Measurements from ENCODE around the gene TNFSF9. TPM values are rescaled to one million over a fixed set of nuclear protein-coding genes. Genes with fewer than 3 reads are reported as not detected.

The TNFSF9 gene
- total and polyA plus RNA-seq, 2 of the 8 experiments (the other 6 are each of a cell fraction or from before 2014, with no cell fraction given): 1.7 to 4.4 TPM

- no peaks in the 10 kb centered on the region for H3K9me3 ChIP-seq (ENCODE audit: insufficient read depth in 2 of 2, low read depth in 1 of 2, low read length in 1 of 2)
- ChIA-PET CTCF (ENCODE audit: partially characterized antibody) (interaction anchor here (0.7 kb wide), 1 partner anchor 104 kb away, joined by 3 read pairs; no protein-coding TSS in a partner anchor), POLR2A (ENCODE audit: partially characterized antibody) (no interaction called here)
- H4K8ac ChIP-seq (ENCODE audit: extremely low read depth, insufficient read depth, low read length): no peak overlapping the region
- no peak overlapping the region for H2BK15ac ChIP-seq (ENCODE audit: low read length)
- no peak overlapping the region for H2BK5ac ChIP-seq (ENCODE audit: low read depth, low read length)
- H4K91ac ChIP-seq (replicated peaks; ENCODE audit: insufficient read length, low read length): no peak overlapping the region
- H3K23ac ChIP-seq (ENCODE audit: insufficient read length): no peak overlapping the region
- H3K56ac ChIP-seq (replicated peaks; ENCODE audit: insufficient read length, low read depth, low read length): no peak overlapping the region
- no peak overlapping the region for H2BK20ac ChIP-seq (ENCODE audit: low read length)
- no peak overlapping the region for H2AK5ac ChIP-seq (ENCODE audit: low read depth, low read length)
- WGBS, 2 experiments (ENCODE audit: extremely low coverage in 1 of 2, insufficient coverage in 1 of 2, insufficient read length in 1 of 2, insufficient replicate concordance in 2 of 2, low coverage in 1 of 2, low lambda C conversion rate in 2 of 2, missing lambda C conversion rate in 1 of 2): 86% methylated on average over 1 of the region's 2 CpGs; no CpG with 5 or more reads in 1 of the 2 experiments
- H3K4ac ChIP-seq (replicated peaks; ENCODE audit: insufficient read length, low read depth, low read length): no peak overlapping the region
- FAIRE-seq (no peak), DNase-seq (ENCODE audit: low read depth in 1 of 2, low spot score in 2 of 2) (no peak)
- H3K4me2 ChIP-seq (ENCODE audit: insufficient read depth in 1 of 2, low read depth in 2 of 2, low read length in 2 of 2): no peak overlapping the region
- H4K5ac ChIP-seq (ENCODE audit: insufficient read length, low read depth, low read length): no peak overlapping the region
- H3K4me3 ChIP-seq (ENCODE audit: extremely low read depth in 1 of 4, insufficient read depth in 2 of 4, low read depth in 3 of 4, low read length in 4 of 4): no peak overlapping the region
- no peak overlapping the region for H3K18ac ChIP-seq (ENCODE audit: extremely low read depth, low read length)
- H2BK12ac ChIP-seq (ENCODE audit: low read depth, low read length): no peak overlapping the region
- no peaks in the 10 kb centered on the region for H3K36me3 ChIP-seq (ENCODE audit: control insufficient read depth in 2 of 4, insufficient read depth in 4 of 4, low read length in 3 of 4)
- peaks cover 0 to 14% (median 1%) of the 10 kb centered on the region in 4 experiments; a peak in 2 of 7 replicates for H3K4me1 ChIP-seq (replicated peaks in 1 of 4; ENCODE audit: control insufficient read depth in 3 of 4, insufficient read depth in 4 of 4, low read length in 3 of 4)
- H3K23me2 ChIP-seq (ENCODE audit: low read depth, low read length): no peaks in the 10 kb centered on the region
- H3K27me3 ChIP-seq (replicated peaks in 1 of 4; ENCODE audit: control insufficient read depth in 3 of 4, extremely low read depth in 1 of 4, insufficient read depth in 3 of 4, low read length in 3 of 4): no peaks in the 10 kb centered on the region; a peak in 1 of 7 replicates
- no peaks in the 10 kb centered on the region for H4K20me1 ChIP-seq (replicated peaks in 1 of 2; ENCODE audit: control insufficient read depth in 1 of 2, insufficient read depth in 2 of 2, low read length in 2 of 2)
- H2BK120ac ChIP-seq (replicated peaks; ENCODE audit: low read depth, low read length): no peak overlapping the region
- no peak overlapping the region for H3K27ac ChIP-seq (ENCODE audit: low read depth, low read length)
- H3K79me1 ChIP-seq (ENCODE audit: low read depth, low read length): no peaks in the 10 kb centered on the region
- no peak overlapping the region for H3K14ac ChIP-seq (ENCODE audit: insufficient read length)
- no peak overlapping the region for H3K9ac ChIP-seq (replicated peaks in 1 of 4; ENCODE audit: extremely low read depth in 1 of 4, low read depth in 3 of 4, low read length in 3 of 4)
- no peaks in the 10 kb centered on the region for H3K79me2 ChIP-seq (ENCODE audit: control insufficient read depth in 1 of 2, insufficient read depth in 2 of 2, low read length in 2 of 2)
- H2AFZ ChIP-seq (ENCODE audit: low read length): no peak overlapping the region
- TF ChIP-seq POLR2A (IDR thresholded peaks at IDR 0.05; ENCODE audit: control extremely low read depth in 1 of 2, low read depth in 2 of 2, low read length in 2 of 2): no peak
- TF ChIP-seq GTF2F1 (IDR thresholded peaks at IDR 0.05; ENCODE audit: borderline replicate concordance, low read depth, low read length): no peak
- no peak for TF ChIP-seq SAP30 (IDR thresholded peaks at IDR 0.05; ENCODE audit: insufficient read depth, insufficient replicate concordance, low read length)
Measured at GRCh38 chr19:6524311-6524710, 6.5 kb upstream of the TNFSF9 start.

Measured in H1 (cell line).